ENCODE results near the gene GTF3C4.

- TF ChIP-seq CTCF (IDR thresholded peaks at IDR 0.05) (no peak), POLR2A (IDR thresholded peaks at IDR 0.05) (no peak)
These were observed 41.5 kb upstream of the GTF3C4 start for GRCh38 chr9:132628746-132629145.

Measured in adrenal gland (tissue), 5 donors.